H1 (cell line): Measurements from ENCODE around the gene LMAN1L. TPM values are rescaled to one million over a fixed set of nuclear protein-coding genes. Genes with fewer than 3 reads are reported as not detected.
A peak's percentile ranks its signal among the peaks of the same experiment; 100 is the strongest.

ENCODE experiments used
- CTCF ChIA-PET: fragments of 300-600 bp; sonication (Branson Sonifier 250); formaldehyde crosslinking; loops from one replicate; lab custom pipeline; 2021; ENCODE audit not compliant: partially characterized antibody; lab: Charles Lee
- POLR2A ChIA-PET: fragments of 300-600 bp; sonication (Branson Sonifier 250); formaldehyde crosslinking; loops from one replicate; lab custom pipeline; 2021; ENCODE audit warnings: inconsistent platforms; ENCODE audit not compliant: partially characterized antibody; lab: Charles Lee
- DNase-seq, 2 experiments: peaks; one replicate each; pipeline versions ENCODE4 v3.0.0 to v3.0.0-alpha.2; 2010 to 2022; ENCODE audit warnings: low spot score in 2 of 2, low read depth in 1 of 2, mixed read lengths in 1 of 2
- FAIRE-seq: peaks from 2 replicates; lab custom pipeline; 2011; peaks lifted over from hg19 to GRCh38; lab: Jason Lieb, UNC
- H2AFZ ChIP-seq: 2 replicates; pipeline ENCODE4 v1.8.1; 2012; ENCODE audit warnings: low read length, inconsistent platforms
- H2AK5ac ChIP-seq: 2 replicates; pipeline ENCODE4 v1.6.1; 2013; ENCODE audit warnings: low read depth, low read length
- H2BK120ac ChIP-seq: replicated peaks from 2 replicates; pipeline ENCODE3; 2013; ENCODE audit warnings: low read depth, low read length, inconsistent platforms
- H2BK12ac ChIP-seq: 2 replicates; pipeline ENCODE4 v1.6.1; 2013; ENCODE audit warnings: low read depth, low read length
- H2BK15ac ChIP-seq: 2 replicates; pipeline ENCODE4 v1.6.1; 2013; ENCODE audit warnings: low read length
- H2BK20ac ChIP-seq: 2 replicates; pipeline ENCODE4 v1.6.1; 2013; ENCODE audit warnings: low read length
- H2BK5ac ChIP-seq: 2 replicates; pipeline ENCODE4 v1.6.1; 2013; ENCODE audit warnings: low read depth, low read length
- H3K14ac ChIP-seq: 2 replicates; pipeline ENCODE4 v1.6.1; 2013; ENCODE audit warnings: inconsistent platforms; ENCODE audit not compliant: insufficient read length
- H3K18ac ChIP-seq: 2 replicates; pipeline ENCODE4 v1.6.1; 2013; ENCODE audit warnings: low read length; ENCODE audit errors: extremely low read depth
- H3K23ac ChIP-seq: 2 replicates; pipeline ENCODE4 v1.6.1; 2013; ENCODE audit warnings: inconsistent platforms; ENCODE audit not compliant: insufficient read length
- H3K23me2 ChIP-seq: 2 replicates; pipeline ENCODE4 v1.6.1; 2013; ENCODE audit warnings: low read depth, low read length
- H3K27ac ChIP-seq: 2 replicates; pipeline ENCODE4 v1.6.1; 2011; ENCODE audit warnings: low read depth, low read length, inconsistent platforms
- H3K27me3 ChIP-seq, 4 experiments: replicated peaks in 1 of 4; 1 replicate in 1 of 4; 2 replicates in 3 of 4; pipeline versions ENCODE4 v1.6.1 to v1.8.1; 2011 to 2013; ENCODE audit warnings: low read length in 3 of 4, mild to moderate bottlenecking in 3 of 4, inconsistent platforms in 2 of 4, mixed read lengths in 2 of 4, moderate library complexity in 1 of 4; ENCODE audit not compliant: control insufficient read depth in 3 of 4, insufficient read depth in 3 of 4; ENCODE audit errors: extremely low read depth in 1 of 4
- H3K36me3 ChIP-seq, 4 experiments: 2 replicates each; pipeline versions ENCODE4 v1.6.1 to v1.8.1; 2011 to 2013; ENCODE audit warnings: mild to moderate bottlenecking in 4 of 4, low read length in 3 of 4, moderate library complexity in 2 of 4, control low read depth in 1 of 4, inconsistent platforms in 1 of 4; ENCODE audit not compliant: insufficient read depth in 4 of 4, control insufficient read depth in 2 of 4
- H3K4ac ChIP-seq: replicated peaks from 2 replicates; pipeline ENCODE3; 2013; ENCODE audit warnings: low read length, low read depth, mixed read lengths, inconsistent platforms; ENCODE audit not compliant: insufficient read length
- H3K4me1 ChIP-seq, 4 experiments: replicated peaks in 1 of 4; 1 replicate in 1 of 4; 2 replicates in 3 of 4; pipeline versions ENCODE4 v1.6.1 to v1.8.1; 2011 to 2013; ENCODE audit warnings: low read length in 3 of 4, inconsistent platforms in 2 of 4, mixed read lengths in 1 of 4; ENCODE audit not compliant: insufficient read depth in 4 of 4, control insufficient read depth in 3 of 4
- H3K4me2 ChIP-seq, 2 experiments: 2 replicates each; pipeline versions ENCODE4 v1.6.1 to v1.8.1; 2011 to 2013; ENCODE audit warnings: low read depth in 2 of 2, low read length in 2 of 2, control low read depth in 1 of 2, inconsistent platforms in 1 of 2, mild to moderate bottlenecking in 1 of 2; ENCODE audit not compliant: insufficient read depth in 1 of 2
- H3K4me3 ChIP-seq, 4 experiments: fragments of 200-600, 300-600 bp in 1 of 4; sonication (generic), shearing (Covaris generic), sonication (Bioruptor Twin) in 1 of 4; 2 replicates each; pipeline versions ENCODE4 v1.5.1 to v1.8.1; 2011 to 2016; ENCODE audit warnings: low read length in 4 of 4, low read depth in 3 of 4, control low read depth in 2 of 4, inconsistent platforms in 2 of 4, mild to moderate bottlenecking in 2 of 4, mixed read lengths in 1 of 4, moderate library complexity in 1 of 4; ENCODE audit not compliant: insufficient read depth in 2 of 4; ENCODE audit errors: extremely low read depth in 1 of 4
- H3K56ac ChIP-seq: replicated peaks from 2 replicates; pipeline ENCODE3; 2013; ENCODE audit warnings: low read depth, mild to moderate bottlenecking, mixed read lengths, low read length, inconsistent platforms; ENCODE audit not compliant: insufficient read length
- H3K79me1 ChIP-seq: 2 replicates; pipeline ENCODE4 v1.6.1; 2013; ENCODE audit warnings: low read depth, low read length, control low read depth
- H3K79me2 ChIP-seq, 2 experiments: 2 replicates each; pipeline versions ENCODE4 v1.6.1 to v1.8.1; 2012 to 2013; ENCODE audit warnings: low read length in 2 of 2, mild to moderate bottlenecking in 2 of 2, inconsistent platforms in 1 of 2; ENCODE audit not compliant: insufficient read depth in 2 of 2, control insufficient read depth in 1 of 2
- H3K9ac ChIP-seq, 4 experiments: replicated peaks in 1 of 4; 1 replicate in 1 of 4; 2 replicates in 3 of 4; pipeline versions ENCODE4 v1.6.1 to v1.8.1; 2011 to 2013; ENCODE audit warnings: low read depth in 3 of 4, low read length in 3 of 4, control low read depth in 2 of 4, mild to moderate bottlenecking in 2 of 4, moderate library complexity in 2 of 4, inconsistent platforms in 1 of 4; ENCODE audit errors: extremely low read depth in 1 of 4
- H3K9me3 ChIP-seq, 2 experiments: 2 replicates each; pipeline versions ENCODE4 v1.6.1 to v1.8.1; 2012 to 2013; ENCODE audit warnings: mild to moderate bottlenecking in 2 of 2, moderate library complexity in 2 of 2, control low read depth in 1 of 2, inconsistent platforms in 1 of 2, low read depth in 1 of 2, low read length in 1 of 2, mixed read lengths in 1 of 2; ENCODE audit not compliant: insufficient read depth in 2 of 2
- H4K20me1 ChIP-seq, 2 experiments: replicated peaks in 1 of 2; 2 replicates each; pipeline versions ENCODE3 to v1.8.1; 2011 to 2013; ENCODE audit warnings: inconsistent platforms in 2 of 2, low read length in 2 of 2, mild to moderate bottlenecking in 1 of 2; ENCODE audit not compliant: insufficient read depth in 2 of 2, control insufficient read depth in 1 of 2
- H4K5ac ChIP-seq: 2 replicates; pipeline ENCODE4 v1.6.1; 2013; ENCODE audit warnings: low read length, low read depth, mixed read lengths, inconsistent platforms; ENCODE audit not compliant: insufficient read length
- H4K8ac ChIP-seq: 2 replicates; pipeline ENCODE4 v1.8.0; 2013; ENCODE audit warnings: mild to moderate bottlenecking, moderate library complexity, low read length, inconsistent platforms; ENCODE audit not compliant: insufficient read depth; ENCODE audit errors: extremely low read depth
- H4K91ac ChIP-seq: replicated peaks from 2 replicates; pipeline ENCODE3; 2013; ENCODE audit warnings: low read length, mixed read lengths, inconsistent platforms; ENCODE audit not compliant: insufficient read length
- CHD1 ChIP-seq: IDR thresholded peaks from 2 replicates; pipeline ENCODE4 v1.6.1; 2012; ENCODE audit warnings: low read depth, low read length, improper control_type of control experiment
- GTF2F1 ChIP-seq: IDR thresholded peaks from 2 replicates; pipeline ENCODE4 v1.6.1; 2012; ENCODE audit warnings: low read depth, low read length, improper control_type of control experiment, borderline replicate concordance
- HDAC6 ChIP-seq: IDR thresholded peaks from one replicate; pipeline ENCODE4 v1.7.1; 2012; ENCODE audit warnings: low read depth, mild to moderate bottlenecking, inconsistent platforms, low read length, moderate library complexity
- PHF8 ChIP-seq: fragments of 200-600 bp; sonication (generic); conservative IDR thresholded peaks from 2 replicates; pipeline ENCODE4 v1.7.1; 2012; ENCODE audit warnings: low read depth, mild to moderate bottlenecking, inconsistent platforms, low read length, moderate library complexity
- POLR2A ChIP-seq, 2 experiments: IDR thresholded peaks; 1 replicate in 1 of 2; 2 replicates in 1 of 2; pipeline ENCODE4 v1.6.1; 2011; ENCODE audit warnings: low read depth in 2 of 2, low read length in 2 of 2, mild to moderate bottlenecking in 2 of 2; ENCODE audit errors: control extremely low read depth in 1 of 2
- SP2 ChIP-seq: IDR thresholded peaks from 2 replicates; pipeline ENCODE4 v1.6.1; 2012; ENCODE audit warnings: mild to moderate bottlenecking, low read length, inconsistent platforms
- ZNF274 ChIP-seq: IDR thresholded peaks from 2 replicates; pipeline ENCODE4 v1.7.0; 2012; ENCODE audit warnings: low read length, borderline replicate concordance; ENCODE audit errors: extremely low read depth
- WGBS, 2 experiments: shearing (Covaris generic) in 1 of 2; methylation state at CpG; one replicate each; pipeline versions ENCODE4 v1.1.6 to v1.1.7; 2013 to 2015; ENCODE audit warnings: low lambda C conversion rate in 2 of 2, mixed read lengths in 2 of 2, inconsistent platforms in 1 of 2, low coverage in 1 of 2, missing lambda C conversion rate in 1 of 2; ENCODE audit not compliant: insufficient replicate concordance in 2 of 2, insufficient coverage in 1 of 2, insufficient read length in 1 of 2; ENCODE audit errors: extremely low coverage in 1 of 2, missing lambda C conversion rate in 1 of 2; 5-methylcytosine and 5-hydroxymethylcytosine counted together
- polyA plus RNA-seq, 7 experiments: library from polyadenylated mRNA; depleted of rRNA in 3 of 7; stranded (reverse) in 5 of 7; unstranded in 2 of 7; fragments of >200 nt in 5 of 7; fragments of 200-250 nt in 2 of 7; gene quantifications; 1 replicate in 5 of 7; 2 replicates in 1 of 7; 4 replicates in 1 of 7; pipeline versions ENCODE4 v1.2.1 to v1.2.3, GENCODE V29; 2011 to 2013; ENCODE audit warnings: missing spikeins in 2 of 7, mixed read lengths in 2 of 7
- total RNA-seq: library from RNA; stranded (reverse); fragmentation: NEBNext Ultra II Directional; extraction: Animal tissue kit (Norgen Biotek cat#: 25700); gene quantifications from 2 replicates; pipeline ENCODE4 v1.2.1, GENCODE V29; 2021
- TF ChIP-seq, protein P1 (sequence below): IDR thresholded peaks from 2 replicates; pipeline ENCODE4 v1.6.1; 2011; ENCODE audit warnings: low read length, improper control_type of control experiment
- TF ChIP-seq, protein P2 (sequence below): IDR thresholded peaks from 2 replicates; pipeline ENCODE4 v1.6.1; 2012; ENCODE audit warnings: low read length, inconsistent platforms

The LMAN1L gene
- total and polyA plus RNA-seq, 2 of the 8 experiments (the other 6 are each of a cell fraction or from before 2014, with no cell fraction given), result not detected

DNA sequence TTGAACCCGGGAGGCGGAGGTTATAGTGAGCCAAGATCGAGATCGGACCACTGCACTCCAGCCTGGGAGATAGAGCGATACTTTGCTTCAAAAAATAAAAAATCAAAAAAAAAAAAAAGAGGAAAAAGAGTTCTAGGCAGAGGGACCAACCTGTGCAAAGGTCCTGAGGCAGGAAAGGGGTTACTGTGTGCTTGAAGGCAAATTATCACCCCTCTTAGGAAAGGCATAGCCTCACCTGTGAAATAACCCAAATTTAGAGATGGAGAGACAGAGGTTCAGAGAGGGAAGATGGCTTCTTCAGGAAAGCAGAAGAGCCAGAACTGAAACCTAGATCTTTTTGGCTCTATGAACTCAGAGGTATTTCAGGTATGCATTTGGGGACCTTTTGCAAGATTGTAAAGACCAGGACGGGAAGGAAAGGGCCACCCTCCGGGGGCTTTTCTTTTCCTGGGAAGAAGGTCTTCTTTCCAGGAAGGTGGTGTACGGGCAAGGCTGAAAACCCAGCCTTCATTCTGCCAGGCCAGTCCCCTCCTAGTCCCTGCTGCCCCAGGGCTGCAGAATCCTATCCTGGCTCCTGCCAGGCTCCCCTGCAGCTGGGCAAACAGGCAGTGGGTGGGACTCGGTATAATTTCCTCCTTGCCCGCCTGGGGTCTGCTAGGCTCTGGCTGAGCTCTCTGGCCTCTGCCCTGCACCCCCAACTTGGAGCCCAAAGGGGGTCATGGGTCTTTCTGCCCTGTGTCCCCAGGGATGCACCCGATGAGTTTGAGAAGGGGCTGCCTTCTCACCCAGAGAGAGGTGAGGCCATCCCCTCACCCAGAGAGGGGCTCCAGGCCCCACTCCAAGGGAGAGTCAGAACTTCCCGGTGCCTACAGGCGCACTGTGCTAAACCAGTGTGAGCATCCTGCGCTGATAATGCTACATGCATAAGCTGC lies 45.2 kb upstream of the LMAN1L start:
- FAIRE-seq, result no peak
- Histone ChIP-seq H2BK15ac (no peak overlapping the region), H3K27ac (no peak overlapping the region), H3K23ac (no peak overlapping the region), H2BK5ac (no peak overlapping the region), H3K79me2 (no peaks in the 10 kb centered on the region), H3K36me3 (no peaks in the 10 kb centered on the region), H3K14ac (no peak overlapping the region), H3K18ac (no peak overlapping the region), H3K4ac (no peak overlapping the region), H3K4me3 (no peak overlapping the region), H2AK5ac (no peak overlapping the region), H3K23me2 (no peaks in the 10 kb centered on the region), H4K20me1 (peaks cover 0 to 2% of the 10 kb centered on the region in 2 experiments), H3K4me1 (peaks cover 0 to 11% (median under 1%) of the 10 kb centered on the region in 4 experiments; a peak in 5 of 7 replicates), H2BK20ac (0 out of 2 replicates have a peak overlapping the region, but pooled peaks have one; percentile 24), H3K4me2 (no peak overlapping the region), H3K27me3 (no peaks in the 10 kb centered on the region), H3K79me1 (no peaks in the 10 kb centered on the region), H2BK12ac (no peak overlapping the region), H3K9ac (no peak overlapping the region), H3K56ac (no peak overlapping the region), H4K5ac (no peak overlapping the region), H3K9me3 (no peaks in the 10 kb centered on the region), H2BK120ac (no peak overlapping the region), H4K8ac (peak overlapping the region; percentile 29; the same call in 1 of the 2 replicates), H2AFZ (no peak overlapping the region), H4K91ac (no peak overlapping the region)
- 88% methylated on average over 13 of the region's 14 CpGs; no CpG with 5 or more reads in 1 of the 2 experiments for WGBS, 2 experiments
- POLR2A ChIA-PET, result interaction anchor here (0.8 to 6.0 kb wide), 10 partner anchors 7 to 145 kb away, joined by 3 to 82 read pairs (median 4); partner anchors contain the start of gene CYP1A1
- no peak for DNase-seq
- CTCF ChIA-PET, result interaction anchor here (0.7 to 53.7 kb wide), 32 partner anchors 8 to 437 kb away, joined by 3 to 1439 read pairs (median 7); partner anchors contain the start of genes CLK3, CPLX3, CSK and CYP11A1
- TF ChIP-seq ZNF274 (no peak), GTF2F1 (no peak), CHD1 (no peak), SP2 (no peak), POLR2A (IDR thresholded peaks at IDR 0.05; ENCODE audit: control extremely low read depth in 1 of 2, low read depth in 2 of 2, low read length in 2 of 2) (no peak), HDAC6 (no peak), PHF8 (no peak)
- TF ChIP-seq, protein P1, sequence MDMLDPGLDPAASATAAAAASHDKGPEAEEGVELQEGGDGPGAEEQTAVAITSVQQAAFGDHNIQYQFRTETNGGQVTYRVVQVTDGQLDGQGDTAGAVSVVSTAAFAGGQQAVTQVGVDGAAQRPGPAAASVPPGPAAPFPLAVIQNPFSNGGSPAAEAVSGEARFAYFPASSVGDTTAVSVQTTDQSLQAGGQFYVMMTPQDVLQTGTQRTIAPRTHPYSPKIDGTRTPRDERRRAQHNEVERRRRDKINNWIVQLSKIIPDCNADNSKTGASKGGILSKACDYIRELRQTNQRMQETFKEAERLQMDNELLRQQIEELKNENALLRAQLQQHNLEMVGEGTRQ, result no peak
- TF ChIP-seq, protein P2, sequence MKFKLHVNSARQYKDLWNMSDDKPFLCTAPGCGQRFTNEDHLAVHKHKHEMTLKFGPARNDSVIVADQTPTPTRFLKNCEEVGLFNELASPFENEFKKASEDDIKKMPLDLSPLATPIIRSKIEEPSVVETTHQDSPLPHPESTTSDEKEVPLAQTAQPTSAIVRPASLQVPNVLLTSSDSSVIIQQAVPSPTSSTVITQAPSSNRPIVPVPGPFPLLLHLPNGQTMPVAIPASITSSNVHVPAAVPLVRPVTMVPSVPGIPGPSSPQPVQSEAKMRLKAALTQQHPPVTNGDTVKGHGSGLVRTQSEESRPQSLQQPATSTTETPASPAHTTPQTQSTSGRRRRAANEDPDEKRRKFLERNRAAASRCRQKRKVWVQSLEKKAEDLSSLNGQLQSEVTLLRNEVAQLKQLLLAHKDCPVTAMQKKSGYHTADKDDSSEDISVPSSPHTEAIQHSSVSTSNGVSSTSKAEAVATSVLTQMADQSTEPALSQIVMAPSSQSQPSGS, result no peak
